SW 1271 (cell line): ENCODE data around the gene TMEM63B.
"Not testable (repeated sequence)": the region's sequence is repeated elsewhere in the genome, so short reads cannot be mapped to it uniquely, and the experiment has no call there.

ENCODE experiments used
- DNase-seq, 2 experiments: peaks; one replicate each; lab custom pipeline; 2025; lab: John Stamatoyannopoulos, UW

TMEM63B gene

DNA sequence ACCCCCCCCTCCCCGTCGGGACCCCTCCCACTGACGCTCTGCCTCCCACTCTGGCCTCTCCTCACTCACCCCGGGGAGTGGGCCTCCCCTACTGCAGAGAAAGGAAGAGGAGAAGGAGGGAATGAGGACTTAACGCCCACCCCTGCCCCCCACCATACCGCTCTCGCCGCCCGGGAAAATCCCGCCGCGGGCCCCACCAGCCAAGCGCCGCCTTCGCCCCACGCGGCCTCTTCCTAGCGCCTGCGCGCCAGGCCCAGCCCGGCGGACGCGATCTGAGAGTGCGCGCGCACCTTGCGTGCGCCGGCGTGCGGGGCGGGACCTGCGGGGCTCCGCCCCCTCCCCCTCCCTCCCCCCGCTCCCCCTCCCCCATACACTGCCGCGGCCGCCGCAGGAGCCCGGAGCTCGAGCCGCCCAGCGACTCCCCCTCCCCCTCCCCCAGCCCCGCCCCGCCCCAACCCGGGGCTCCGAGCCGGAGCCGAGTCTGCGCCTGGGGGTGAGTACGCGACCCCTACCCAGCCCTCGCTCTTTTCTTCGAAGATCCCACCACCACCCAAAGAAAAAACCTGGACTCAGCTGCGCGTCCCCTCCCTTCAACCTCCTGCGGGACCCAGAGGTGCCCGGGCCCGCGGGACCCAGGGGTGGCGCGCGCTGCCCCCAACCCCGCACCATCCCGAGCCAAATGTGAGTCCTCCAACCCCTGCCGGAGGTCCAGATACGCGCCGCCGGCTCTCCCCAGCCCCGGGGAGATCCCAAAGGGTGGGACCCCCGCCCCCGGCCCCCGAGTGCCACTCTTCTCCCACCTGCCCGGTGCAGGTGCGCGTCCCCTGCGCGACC is at the start of gene TMEM63B, which contains the start of gene MRPL14:
TMEM63B (plus strand) TSS at position 369 of the 834 bp plus-strand sequence. CDS start 7,031 bp downstream, outside the sequence.
MRPL14 (minus strand) TSS at position 267 of the 834 bp plus-strand sequence. CDS start 10,841 bp downstream, outside the sequence.
- DNase-seq: peak; percentile 39 to 78

DNA sequence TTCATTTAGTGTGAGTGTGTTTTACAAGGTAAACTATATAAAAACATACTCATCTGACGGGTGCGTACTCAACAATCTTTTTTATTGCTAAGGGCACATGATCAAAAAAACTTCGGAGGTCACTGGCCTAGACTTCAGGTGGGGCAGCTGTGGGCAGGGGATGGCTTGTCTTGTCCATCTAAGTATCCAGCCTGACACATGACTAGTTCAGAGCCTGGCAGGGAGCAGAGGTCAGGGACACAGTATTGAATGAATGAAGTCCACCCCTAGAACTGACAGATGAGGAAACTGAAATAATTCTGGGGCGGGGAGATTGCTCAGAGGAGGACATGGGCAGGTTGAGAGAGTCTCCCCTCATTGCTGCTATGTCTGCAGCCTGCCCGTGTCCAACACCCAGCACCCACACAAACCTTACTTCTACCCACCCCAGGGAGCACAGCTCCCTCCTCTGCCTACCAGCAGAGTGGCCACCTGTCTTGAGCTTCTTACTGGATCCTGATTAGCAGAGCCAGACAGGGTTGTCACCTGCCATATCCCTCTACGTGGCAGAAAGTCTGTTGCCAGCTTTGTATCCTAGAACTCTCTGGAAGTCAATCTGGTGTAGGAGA is 49.0 kb upstream of the TMEM63B start:
- no peak for DNase-seq

DNA sequence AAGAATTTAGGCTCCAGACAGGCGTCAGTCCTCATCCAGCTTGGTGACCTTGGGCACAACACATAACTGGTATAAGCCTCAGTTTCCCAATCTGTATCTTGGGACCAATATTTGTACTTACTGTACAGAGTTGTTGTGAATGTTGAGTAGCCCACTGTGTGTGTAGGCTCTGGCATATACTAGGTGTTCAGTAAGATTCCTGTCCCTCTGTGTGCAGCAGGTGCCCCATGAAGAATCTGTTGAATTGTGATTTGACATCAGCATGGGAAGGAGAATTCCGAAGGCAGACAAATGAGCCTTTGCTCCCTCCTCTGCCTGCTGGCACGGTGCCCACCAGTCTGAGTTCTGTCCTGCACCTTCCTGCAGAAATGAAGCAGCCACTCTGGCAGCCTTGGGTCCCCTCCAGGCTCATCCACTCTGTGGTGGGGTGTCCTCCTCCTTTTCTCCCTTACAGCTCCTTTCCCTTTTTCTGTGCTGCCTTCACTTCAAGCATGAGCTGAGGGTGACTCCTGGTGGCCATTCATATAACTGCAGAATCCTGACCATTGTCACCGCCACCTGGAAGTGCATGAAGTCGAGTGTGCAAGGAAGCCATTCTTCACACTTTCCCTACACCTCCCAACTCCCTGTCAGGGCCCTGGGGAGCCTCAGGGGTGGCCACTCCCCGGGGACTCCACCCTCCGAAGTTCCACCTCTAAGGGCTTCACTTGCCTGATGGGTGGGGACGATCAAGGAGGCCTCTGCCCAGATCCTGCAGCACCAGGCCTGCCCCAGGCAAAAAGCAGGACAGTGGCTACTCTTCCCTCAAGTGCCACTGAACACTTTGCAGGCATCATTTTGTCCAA is 48.3 kb upstream of the TMEM63B start:
- DNase-seq: no peak

DNA sequence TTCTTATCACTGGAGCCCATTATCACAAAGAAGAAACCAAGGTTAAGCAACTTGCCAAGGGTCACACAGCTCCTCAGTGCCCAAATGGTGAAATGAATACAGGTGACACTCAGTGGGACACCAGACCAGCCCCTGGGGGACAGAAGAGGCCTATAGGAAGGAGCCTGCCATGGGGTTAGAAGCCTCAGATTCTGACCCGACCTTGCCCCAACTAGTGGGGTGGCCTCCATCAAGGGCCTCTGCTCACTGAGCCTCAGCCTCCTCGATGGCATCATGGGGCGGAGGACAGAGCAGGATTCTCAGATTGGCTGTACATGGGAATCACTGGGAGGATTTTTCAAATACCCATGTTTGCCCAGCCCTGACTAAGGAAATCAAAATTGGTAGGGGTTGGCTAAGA is 47.7 kb upstream of the TMEM63B start:
- no peak for DNase-seq

DNA sequence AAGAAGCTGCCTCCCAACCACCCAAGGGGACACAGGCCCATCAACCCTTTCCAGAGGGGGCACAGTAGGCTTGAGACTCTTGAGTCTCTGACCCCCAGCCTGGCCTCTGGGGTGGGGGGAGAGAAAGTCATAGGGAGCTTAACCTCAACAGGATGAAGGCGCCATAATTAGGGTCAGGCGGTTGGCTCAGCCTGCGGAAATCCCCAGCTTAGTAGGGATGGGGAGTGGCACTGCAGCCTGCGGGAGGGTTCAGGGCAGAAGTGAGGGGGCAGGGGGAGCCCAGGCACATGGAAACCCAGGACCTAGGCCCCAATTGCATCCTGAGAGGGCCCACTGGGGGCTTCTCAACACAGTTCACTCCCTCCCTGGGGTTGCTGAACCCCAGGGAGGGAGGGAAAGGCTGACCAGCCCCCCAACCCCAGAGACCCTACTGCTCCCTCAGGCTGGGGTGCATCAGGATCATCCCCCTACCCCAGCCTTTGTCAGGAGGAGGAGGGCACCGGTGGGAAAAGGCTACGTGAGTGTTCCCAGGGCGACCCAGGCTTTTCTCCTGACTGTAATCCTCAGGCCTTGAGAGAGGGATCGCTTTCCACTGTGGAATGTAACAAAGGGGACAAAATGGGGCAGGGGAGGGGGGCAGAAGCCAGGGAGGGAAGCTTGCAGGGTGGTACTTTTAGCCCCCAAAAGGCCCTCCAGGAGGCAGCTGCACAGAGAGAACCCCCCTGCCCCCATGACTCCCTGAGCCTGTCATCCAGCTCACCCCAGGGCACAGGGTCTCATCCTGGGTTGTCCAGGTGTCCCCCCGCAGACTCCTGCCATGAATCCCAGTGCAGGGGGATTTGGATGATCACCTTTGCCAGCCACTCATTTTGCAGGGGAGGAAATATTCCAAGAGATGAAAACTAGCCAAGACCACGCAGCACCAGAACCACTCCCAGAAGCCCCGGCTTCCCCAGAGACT is 46.5 kb upstream of the TMEM63B start:
- DNase-seq: no peak

DNA sequence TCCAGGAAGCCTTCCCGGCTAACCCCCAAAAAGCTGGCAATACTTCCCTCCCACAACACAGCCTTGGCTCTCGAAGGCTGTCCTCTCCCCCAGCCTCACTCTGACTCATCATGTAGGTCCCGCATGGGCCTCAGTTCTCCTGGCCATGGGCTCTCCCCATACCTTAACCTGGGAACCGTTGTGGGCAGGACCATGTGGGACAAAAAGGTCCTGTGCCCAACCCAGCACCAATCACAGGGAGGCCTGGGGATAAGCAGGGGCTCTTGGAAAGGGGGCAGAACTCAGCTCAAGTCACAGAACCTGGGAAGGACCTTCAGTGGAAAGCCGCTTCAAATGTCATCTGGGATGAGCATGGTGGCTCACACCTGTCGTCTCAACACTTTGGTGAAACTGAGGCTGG is 45.6 kb upstream of the TMEM63B start:
- no peak for DNase-seq

DNA sequence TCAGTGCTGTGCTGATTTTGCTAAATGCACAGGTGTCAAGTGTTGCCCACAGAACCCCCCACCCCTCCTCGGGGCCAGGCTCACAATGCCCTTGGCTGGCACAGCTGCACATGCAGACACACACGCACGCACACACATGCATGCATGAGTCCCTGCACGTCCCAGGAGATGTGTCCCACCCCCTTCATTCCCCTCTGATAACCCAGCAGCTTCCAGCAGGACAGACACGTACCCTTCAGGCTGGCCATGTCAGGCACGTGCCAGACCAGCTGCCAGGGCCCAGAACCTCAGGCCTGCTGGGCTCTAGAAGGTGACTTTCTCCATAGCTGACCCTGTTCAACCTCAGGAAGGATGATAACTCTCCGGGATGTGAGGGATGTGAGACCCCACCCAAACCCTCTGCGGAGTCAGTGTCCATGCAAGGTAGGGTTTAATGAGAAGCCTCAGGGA is 44.5 kb upstream of the TMEM63B start:
- DNase-seq: no peak

DNA sequence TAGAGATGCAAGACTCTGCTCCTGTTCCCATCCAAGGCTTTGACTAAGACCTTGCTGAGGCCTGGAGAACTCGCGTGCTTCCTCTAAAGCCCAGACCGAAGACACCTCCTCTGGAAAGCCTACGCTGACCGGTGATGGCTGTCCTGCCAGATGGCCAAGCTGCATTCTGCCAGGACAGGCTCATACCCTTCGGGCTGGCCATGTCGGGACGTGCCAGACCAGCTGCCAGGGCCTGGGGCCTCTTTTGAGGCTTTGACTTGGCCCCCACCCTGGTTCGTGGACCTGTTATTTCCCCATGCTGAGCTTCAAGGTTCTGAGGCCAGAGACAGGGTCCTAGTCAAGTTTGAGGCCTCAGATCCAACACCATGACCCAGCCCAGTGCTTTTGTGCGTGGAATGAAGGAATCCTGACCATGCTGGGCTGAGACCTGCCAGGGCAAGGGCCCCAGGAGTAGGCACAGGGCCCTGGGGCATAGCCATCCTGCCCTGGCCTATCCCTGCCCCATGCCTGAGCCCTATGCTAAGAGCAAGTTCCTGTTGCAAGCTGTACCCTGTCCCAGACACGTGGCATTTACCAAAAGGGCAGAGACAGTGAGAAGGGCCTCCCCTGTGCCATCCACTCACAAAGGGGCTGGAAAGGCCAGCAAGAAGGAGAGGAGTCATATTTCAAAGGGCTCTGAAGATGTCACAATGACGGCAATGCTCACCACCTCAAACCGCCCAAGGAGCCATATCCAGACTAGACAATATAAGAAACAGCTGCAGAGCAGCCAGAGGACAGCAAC is 42.9 kb upstream of the TMEM63B start:
- DNase-seq: no peak

DNA sequence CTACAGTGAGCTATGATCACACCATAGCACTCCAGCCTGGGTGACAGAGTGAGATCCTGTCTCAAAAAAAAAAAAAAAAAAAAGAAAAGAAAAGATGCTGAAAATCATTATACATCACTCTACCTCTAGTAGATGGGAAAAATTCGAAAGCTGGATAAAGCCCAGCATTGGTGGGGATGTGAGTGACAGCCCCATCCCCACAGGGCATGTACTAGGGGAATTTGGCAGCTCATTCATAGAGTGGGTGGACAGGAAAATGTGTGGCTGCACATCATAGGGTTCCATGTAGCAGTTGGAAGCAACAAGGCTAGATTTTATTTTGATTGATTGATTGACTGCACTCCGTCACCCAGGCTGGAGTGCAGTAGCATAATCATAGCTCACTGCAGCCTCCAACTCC is 42.1 kb upstream of the TMEM63B start:
- no peak for DNase-seq

DNA sequence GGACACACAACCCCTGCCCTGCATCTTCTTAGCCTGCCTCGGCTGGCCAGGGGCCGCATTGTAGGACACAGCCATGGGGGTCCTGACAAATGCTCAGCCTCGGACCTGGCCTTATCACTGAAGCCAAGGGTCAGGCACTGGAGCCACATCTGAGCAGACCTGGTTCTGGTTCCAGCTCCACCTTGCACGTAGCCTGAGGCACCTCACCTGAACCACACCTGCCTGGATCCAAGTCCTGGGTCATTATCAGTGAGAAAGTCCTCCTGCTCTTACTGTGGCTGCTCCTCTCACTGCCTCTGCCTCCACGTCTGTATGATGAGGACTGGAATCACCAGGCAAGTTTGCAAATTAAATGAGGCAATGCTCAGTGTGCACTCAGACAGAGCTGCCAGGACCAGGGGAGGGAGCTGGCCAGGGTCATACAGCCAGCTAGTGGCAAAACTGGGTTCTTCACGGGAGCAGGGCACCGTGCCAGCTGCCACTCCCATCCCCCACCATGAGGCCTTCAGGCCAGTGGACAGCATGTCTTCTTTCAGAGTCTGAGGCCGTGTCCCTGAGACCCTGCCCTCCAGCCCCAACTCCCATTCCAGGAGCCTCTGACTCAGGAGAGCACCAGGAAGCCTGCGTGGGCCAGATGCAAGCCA is 40.3 kb upstream of the TMEM63B start:
- DNase-seq: no peak

DNA sequence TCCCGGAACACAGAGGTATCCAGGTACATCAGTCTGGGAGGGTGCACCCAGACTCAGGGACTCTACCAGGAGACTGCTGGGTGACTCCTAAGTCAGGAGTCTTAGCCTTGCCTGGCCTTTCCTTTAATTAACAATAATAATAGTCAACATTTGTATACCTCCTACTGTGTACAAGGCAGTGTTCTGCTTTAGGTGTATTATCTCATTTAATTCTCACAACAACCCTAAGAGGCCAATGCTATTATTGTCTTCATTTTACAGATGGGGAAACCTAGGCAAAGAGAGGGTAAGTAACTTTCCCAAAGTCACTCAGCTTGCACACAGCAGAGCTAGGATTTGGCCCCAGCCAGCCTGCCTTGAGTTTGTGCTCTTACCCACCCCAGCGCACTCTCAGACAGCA is 39.7 kb upstream of the TMEM63B start:
- DNase-seq: no peak

DNA sequence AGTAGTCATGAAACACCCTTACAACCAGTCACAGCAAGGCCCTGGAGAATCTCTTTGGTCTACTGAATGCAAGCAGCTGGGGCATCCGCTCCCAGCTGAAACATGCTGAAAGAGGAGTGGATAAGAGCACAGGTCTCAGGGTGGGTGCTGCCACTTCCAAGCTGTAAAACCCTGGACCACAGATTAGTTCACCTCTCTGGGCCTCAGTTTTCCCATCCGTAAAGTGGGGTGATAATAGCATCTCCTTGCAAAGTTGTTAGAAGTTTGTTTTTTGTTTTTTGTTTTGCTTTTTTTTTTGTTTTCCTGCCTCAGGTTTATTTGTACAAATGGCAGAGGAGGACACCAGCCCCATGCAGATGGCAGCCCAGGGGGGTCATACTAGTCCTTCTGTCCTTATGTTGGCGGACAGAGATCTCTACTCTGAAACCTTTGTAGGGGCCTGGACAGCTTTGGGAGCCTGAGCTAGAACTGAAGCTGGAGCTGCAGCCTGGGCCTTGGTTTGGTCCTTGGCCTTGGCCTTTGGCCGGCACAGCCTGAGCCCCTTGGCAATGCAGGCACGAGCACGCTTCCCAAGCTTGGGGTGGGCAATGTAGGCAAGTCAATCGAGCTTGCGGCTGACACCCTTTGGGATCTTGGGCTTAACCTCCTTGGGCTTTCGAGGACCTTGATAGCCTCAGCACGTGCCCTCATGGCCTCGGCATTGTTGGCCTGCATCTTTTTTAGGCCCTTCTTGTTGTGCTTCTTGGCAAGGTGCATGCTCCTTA is 38.3 kb upstream of the TMEM63B start:
- no peak for DNase-seq

DNA sequence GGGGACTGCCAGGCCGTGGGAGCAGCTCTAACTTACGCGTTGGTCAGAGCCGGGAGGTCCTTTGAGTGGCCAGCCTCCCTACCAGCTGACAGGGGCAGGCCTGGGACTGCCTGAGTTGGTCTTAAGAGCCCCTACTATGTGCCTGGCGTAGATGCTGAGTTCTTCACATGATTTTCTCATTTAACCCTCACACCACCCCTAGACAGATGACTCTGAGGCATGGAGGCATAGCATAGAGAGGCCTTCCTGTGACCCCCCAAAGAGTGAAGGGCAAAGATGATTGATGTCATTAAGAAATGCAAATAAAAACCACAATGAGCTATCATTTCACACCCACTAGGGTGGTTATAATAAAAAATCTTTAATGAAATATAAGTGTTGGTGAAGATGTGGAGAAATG is 36.9 kb upstream of the TMEM63B start:
- DNase-seq: no peak

DNA sequence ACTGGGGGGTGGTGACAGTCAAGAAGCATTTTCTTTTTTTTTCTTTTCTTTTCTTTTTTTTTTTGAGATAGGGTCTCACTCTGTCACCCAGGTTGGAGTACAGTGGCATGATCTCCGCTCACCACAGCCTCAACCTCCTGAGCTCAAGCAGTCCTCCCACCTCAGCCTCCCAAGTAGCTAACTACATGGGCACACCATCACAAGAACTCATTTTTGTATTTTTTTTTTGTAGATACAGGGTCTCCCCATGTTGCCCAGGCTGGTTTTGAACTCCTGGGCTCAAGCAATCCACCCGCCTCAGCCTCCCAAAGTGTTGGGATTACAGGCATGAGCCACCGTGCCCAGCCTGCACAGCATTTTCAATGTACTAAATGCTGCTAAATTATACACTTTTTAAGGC is 36.0 kb upstream of the TMEM63B start:
- not testable (repeated sequence) for DNase-seq

DNA sequence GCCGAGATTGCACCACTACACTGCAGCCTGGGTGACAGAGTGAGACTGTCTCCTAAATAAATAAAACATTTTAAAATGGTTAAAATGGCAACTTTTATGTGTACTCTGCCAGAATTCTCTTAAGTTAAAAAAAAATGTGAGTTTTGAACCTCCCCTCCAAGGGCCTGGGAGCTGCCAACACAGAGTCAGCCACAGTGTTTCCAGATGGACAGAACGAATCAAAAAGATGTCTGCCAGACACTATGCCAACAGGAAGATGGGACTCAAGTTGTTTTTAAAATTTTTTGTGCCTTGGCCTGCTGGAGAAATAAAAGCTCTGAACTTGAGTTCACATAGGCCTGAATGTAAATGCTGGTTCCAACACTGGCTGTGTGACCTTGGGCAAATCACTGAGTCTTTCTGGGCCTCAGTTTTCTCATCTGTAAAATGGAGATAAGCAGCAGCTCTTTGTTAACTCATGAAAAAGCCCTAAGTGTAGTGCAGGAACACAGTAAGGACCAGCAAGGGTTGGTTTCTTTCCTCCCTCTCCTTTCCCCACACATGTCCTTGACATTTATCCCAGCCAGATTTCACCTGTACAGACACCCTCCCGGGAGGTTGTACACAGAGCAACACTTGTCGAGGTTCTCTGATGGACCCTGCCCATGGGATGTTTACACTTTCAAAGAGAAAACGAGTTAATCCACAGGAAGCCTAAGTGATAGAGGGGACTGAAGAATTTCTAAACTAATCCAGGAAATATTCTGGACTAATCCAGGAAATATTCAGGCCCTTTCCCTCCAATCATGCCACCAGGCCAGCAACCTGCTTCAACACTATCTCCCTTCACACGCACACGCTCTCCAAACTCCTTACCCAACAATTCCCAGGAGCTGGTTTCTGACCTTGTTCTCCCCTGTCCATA is 35.1 kb upstream of the TMEM63B start:
- no peak for DNase-seq

DNA sequence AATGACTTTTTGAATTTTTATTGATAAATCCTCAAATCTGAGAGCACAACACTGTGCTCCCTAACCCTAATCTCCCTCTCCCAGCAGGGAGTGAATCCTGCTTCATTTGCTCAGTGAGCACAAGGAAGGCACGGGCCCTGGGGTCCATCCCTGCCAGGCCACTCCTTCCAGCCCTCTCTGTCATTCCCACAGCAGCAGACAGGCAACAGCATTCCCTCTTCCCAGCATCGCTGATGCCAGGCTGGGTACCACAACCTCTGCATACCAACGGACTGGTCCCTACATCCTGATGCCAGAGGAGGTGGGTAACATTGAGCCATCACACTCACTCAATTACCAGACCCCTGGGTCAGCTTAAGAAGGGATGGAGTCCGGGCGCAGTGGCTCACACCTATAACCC is 34.3 kb upstream of the TMEM63B start:
- no peak for DNase-seq

DNA sequence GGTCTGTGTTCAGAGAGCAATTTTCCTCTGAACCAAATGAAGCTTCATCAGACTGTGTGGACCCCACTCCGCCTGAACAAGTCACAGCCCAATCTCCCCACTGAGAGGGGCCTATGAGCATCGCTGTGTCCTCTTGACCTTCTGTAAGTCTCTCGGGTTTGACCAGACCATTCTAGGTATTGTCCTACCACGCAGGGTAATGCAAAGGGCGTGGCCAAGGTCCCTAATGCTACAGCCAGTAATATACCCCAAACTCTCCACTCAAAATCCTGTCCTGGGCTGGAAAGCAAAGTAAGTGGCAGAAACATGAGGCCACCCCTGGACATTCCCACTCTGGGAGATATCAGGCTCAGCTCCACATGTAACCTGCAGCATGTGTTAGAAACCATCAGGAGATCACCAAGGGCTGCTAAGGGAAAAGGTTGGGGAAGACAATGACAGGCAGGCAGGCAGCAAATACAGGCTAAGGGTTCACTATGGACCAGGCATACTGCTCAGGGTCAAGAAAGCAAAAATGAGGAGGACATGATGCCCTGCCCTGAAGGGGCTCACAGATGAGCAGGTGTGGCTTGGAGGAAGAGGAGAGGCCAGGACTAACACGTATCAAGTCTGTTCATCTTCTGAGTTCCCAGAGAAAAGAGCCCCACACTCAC is 33.5 kb upstream of the TMEM63B start:
- no peak for DNase-seq
